ENCODE results near the gene CLEC4M. TPM values are rescaled to one million over a fixed set of nuclear protein-coding genes. Genes with fewer than 3 reads are reported as not detected.
"Not testable (repeated sequence)": the region's sequence is repeated elsewhere in the genome, so short reads cannot be mapped to it uniquely, and the experiment has no call there.

CLEC4M gene
- total RNA-seq, 4 donors from 2014 or later = 0.56 to 0.93 TPM; not detected in 2

- no peak for ATAC-seq (ENCODE audit: low FRiP score)
- TF ChIP-seq, protein P1, sequence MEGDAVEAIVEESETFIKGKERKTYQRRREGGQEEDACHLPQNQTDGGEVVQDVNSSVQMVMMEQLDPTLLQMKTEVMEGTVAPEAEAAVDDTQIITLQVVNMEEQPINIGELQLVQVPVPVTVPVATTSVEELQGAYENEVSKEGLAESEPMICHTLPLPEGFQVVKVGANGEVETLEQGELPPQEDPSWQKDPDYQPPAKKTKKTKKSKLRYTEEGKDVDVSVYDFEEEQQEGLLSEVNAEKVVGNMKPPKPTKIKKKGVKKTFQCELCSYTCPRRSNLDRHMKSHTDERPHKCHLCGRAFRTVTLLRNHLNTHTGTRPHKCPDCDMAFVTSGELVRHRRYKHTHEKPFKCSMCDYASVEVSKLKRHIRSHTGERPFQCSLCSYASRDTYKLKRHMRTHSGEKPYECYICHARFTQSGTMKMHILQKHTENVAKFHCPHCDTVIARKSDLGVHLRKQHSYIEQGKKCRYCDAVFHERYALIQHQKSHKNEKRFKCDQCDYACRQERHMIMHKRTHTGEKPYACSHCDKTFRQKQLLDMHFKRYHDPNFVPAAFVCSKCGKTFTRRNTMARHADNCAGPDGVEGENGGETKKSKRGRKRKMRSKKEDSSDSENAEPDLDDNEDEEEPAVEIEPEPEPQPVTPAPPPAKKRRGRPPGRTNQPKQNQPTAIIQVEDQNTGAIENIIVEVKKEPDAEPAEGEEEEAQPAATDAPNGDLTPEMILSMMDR (IDR thresholded peaks at IDR 0.05) = no peak
- no peak for DNase-seq (ENCODE audit: low spot score)
Measured at GRCh38 chr19:7790416-7790815, 27.4 kb downstream of the CLEC4M start.

- DNase-seq (ENCODE audit: low spot score) = no peak
- TF ChIP-seq, protein P1 (IDR thresholded peaks at IDR 0.05) = no peak
- ATAC-seq (ENCODE audit: low FRiP score) = no peak
Measured at GRCh38 chr19:7792281-7792680, 29.2 kb downstream of the CLEC4M start.

DNA sequence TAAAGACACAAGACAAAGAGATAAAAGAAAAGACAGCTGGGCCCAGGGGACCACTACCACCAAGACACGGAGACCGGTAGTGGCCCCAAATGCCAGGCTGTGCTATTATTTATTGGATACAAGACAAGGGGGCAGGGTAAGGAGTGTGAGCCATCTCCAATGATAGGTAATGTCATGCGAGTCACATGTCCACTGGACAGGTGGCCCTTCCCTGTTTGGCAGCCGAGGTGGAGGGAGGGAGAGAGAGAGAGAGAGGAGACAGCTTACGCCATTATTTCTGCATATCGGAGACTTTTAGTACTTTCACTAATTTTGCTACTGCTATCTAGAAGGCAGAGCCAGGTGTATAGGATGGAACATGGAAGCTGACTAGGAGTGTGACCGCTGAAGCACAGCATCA, 29.7 kb downstream of the CLEC4M start:
- not testable (repeated sequence) for DNase-seq (ENCODE audit: low spot score); ATAC-seq (ENCODE audit: low FRiP score)

DNA sequence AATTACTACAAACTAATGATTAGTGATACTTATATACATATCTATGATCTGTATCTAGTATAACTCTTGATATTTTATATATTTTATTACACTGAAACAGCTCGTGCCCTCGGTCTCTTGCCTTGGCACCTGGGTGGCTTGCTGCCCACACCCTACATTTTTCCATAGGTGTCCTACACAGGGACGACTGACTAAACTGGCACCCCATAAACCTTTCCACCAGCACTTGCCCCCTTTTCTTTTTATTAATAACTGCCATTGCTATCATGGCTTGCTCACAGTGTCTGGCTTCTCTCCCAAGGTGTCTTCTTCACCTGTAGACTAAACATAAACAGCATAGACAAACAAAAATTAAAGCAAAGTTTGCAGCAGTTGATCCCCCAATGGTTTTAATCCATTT, 30.4 kb downstream of the CLEC4M start:
- TF ChIP-seq, protein P1 (IDR thresholded peaks at IDR 0.05) = no peak
- ATAC-seq (ENCODE audit: low FRiP score) (no peak), DNase-seq (ENCODE audit: low spot score) (no peak)

DNA sequence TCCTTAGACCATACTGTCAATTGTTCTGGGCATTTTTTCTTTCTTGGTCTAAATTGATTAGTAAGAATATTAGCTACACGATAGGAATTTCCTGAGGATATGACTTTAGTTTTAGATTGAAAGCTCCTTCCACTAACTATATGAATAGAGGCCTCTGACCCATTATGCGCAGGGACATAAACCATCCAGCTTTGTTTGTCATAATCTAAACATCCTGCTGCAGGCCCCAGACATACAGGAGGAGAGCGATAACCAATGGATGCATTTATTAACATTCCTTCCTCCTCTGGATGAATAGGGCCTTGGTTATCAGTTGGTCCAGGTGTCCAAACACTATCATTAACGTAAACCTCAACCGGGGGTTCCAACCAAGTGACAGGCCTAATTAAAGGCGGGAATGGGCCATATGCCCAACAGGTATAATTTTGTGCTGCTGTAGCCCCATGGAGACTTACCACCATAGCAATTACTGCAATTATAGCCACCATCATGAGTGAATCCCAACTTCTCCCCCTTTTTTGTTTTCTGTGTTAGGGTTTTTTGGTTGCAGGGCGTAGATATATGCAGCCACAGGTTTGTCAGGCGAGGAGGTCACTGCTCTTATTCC, 32.6 kb downstream of the CLEC4M start:
- ATAC-seq (ENCODE audit: low FRiP score) = no peak
- TF ChIP-seq, protein P1 (IDR thresholded peaks at IDR 0.05) = no peak
- no peak for DNase-seq (ENCODE audit: low spot score)

DNA sequence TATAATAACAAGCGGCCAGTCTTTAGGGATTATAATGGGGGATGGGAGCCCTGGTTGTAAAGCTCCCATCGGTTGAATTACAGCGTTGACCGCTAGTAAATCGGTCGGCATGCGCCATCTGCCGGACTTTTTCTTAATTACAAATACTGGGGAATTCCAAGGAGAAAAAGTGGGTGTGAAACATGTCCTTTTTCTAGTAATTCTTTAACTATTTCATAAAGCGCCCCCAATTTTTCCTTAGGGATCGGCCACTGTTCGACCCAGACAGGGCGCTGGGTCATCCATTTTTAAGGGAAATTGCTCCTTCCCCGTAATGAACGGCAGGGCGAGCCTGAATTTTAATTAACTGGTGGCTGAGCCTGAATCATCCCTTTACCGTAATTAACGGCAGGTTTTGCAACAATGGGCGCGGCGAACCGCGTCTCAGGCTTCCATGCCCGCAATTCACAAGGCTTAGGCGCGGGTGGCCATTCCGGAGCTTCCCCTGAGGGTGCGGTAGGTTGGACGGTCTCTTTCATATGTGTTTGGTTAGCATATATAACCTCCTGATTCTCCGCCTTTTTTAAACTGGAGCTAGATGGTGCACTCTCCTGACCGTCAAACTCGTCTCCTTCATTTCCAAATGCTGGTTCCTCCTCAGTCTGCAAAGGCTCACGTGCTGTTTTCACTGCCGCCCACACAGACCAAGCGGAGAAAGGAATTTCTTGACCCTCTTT, 36.8 kb downstream of the CLEC4M start:
- ATAC-seq (ENCODE audit: low FRiP score) = peak; percentile 86
- TF ChIP-seq, protein P1 (IDR thresholded peaks at IDR 0.05) = peak in 2 of 3 donors; percentile 12 to 46
- peak; percentile 53 for DNase-seq (ENCODE audit: low spot score)

GRCh38 chr19:7801020-7801570, 38.1 kb downstream of the CLEC4M start:
- no peak for ATAC-seq (ENCODE audit: low FRiP score)
- TF ChIP-seq, protein P1 (IDR thresholded peaks at IDR 0.05) = no peak
- no peak for DNase-seq (ENCODE audit: low spot score)
